Muscle of leg (tissue), 11 donors: Measurements from ENCODE around the gene TTLL9. TPM values are rescaled to one million over a fixed set of nuclear protein-coding genes. Genes with fewer than 3 reads are reported as not detected.

Source experiments
- DNase-seq: peaks from one replicate; pipeline ENCODE4 v3.0.0; 2013
- H3K27ac ChIP-seq: one replicate; pipeline ENCODE4 v1.5.1; 2013; ENCODE audit warnings: mild to moderate bottlenecking, low read length, control low read depth
- H3K27me3 ChIP-seq: one replicate; pipeline ENCODE4 v1.6.1; 2013; ENCODE audit warnings: low read length; ENCODE audit not compliant: control insufficient read depth, insufficient read depth
- H3K36me3 ChIP-seq: one replicate; pipeline ENCODE4 v1.6.1; 2013; ENCODE audit warnings: low read length; ENCODE audit not compliant: control insufficient read depth, insufficient read depth
- H3K4me1 ChIP-seq: one replicate; pipeline ENCODE4 v1.6.1; 2013; ENCODE audit warnings: low read length; ENCODE audit not compliant: control insufficient read depth, insufficient read depth
- H3K4me3 ChIP-seq: one replicate; pipeline ENCODE4 v1.5.1; 2013; ENCODE audit warnings: low read length, control low read depth
- H3K9me3 ChIP-seq: replicated peaks from 2 replicates; pipeline ENCODE4 v1.6.1; 2013; ENCODE audit warnings: low read depth, low read length; ENCODE audit not compliant: control insufficient read depth
- WGBS: methylation state at CpG from one replicate; pipeline ENCODE4 v1.1.5; 2013; ENCODE audit warnings: missing lambda C conversion rate; ENCODE audit not compliant: insufficient coverage; 5-methylcytosine and 5-hydroxymethylcytosine counted together
- polyA plus RNA-seq, 8 donors: library from polyadenylated mRNA; unstranded; fragments of 120-200 nt; gene quantifications; one replicate each; pipeline versions ENCODE4 v1.2.1 to v1.2.3, GENCODE V29; 2013; ENCODE audit warnings: inconsistent platforms in 1 of 8, low replicate concordance in 1 of 8; ENCODE audit not compliant: insufficient read length in 8 of 8, insufficient read depth in 1 of 8
- total RNA-seq: library from RNA; stranded (reverse); fragments of 120-200 nt; gene quantifications from one replicate; pipeline ENCODE4 v1.2.4, GENCODE V29; 2013

The TTLL9 gene
- total and polyA plus RNA-seq, 9 donors, result 0.09 to 0.35 (median 0.21) TPM; not detected in 1

GRCh38 chr20:31939661-31940060 is 69.2 kb downstream of the TTLL9 start:
- no CpG with 5 or more reads among the region's 2 CpGs for WGBS
- no peaks in the 10 kb centered on the region for H3K9me3 ChIP-seq
- H3K4me1 ChIP-seq, result peaks cover 3% of the 10 kb centered on the region
- no peak overlapping the region for H3K27ac ChIP-seq
- DNase-seq, result no peak
- H3K27me3 ChIP-seq, result no peaks in the 10 kb centered on the region
- no peak overlapping the region for H3K4me3 ChIP-seq
- peaks cover 19% of the 10 kb centered on the region for H3K36me3 ChIP-seq

DNA sequence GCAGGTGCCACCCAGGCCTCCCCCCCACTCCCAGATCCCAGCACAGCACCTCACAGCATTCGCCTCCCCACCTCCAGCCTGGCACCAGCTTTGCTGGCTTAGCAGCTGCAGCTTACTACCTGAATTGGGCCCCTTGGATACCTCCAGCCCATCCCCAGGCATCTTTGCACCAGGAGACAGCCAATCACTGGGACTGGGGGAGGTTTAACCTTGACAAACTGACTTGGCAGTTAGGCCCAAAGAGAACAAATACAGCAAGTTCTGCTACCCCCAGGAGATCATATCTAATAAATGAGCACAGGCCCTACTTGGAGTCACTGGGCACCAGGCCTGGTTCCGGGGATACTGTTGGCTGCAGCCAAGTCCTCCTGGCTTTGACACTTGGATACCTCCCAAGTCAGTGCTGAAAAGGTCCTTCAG is 72.6 kb downstream of the TTLL9 start:
- H3K27ac ChIP-seq, result no peak overlapping the region
- 42% methylated on average over 2 of the region's 2 CpGs for WGBS
- peaks cover 2% of the 10 kb centered on the region for H3K9me3 ChIP-seq
- H3K4me1 ChIP-seq, result peaks cover 3% of the 10 kb centered on the region
- DNase-seq, result peak; percentile 24
- peaks cover 52% of the 10 kb centered on the region for H3K36me3 ChIP-seq
- no peak overlapping the region for H3K4me3 ChIP-seq
- H3K27me3 ChIP-seq, result no peaks in the 10 kb centered on the region

DNA sequence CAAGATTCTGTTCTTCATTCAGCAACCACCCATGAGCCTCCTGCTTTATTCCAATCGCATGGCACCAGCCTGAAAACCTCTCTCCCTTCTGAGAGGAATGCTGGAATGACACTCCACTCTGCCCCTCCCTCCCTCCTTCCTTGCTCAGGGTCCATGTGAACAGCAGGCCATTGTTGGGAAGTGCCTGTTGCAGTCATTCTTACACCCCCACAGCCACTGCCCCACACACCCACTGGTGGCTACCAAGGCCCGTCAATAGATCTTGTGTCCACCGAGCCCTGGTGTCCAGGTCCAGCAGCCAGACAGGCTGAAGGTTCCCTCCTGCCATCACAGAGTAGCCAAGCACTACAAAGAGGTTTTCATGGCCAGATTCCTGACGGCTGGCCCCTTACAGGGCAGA is 74.9 kb downstream of the TTLL9 start:
- H3K4me1 ChIP-seq, result peaks cover 3% of the 10 kb centered on the region
- 87% methylated on average over 4 of the region's 4 CpGs for WGBS
- no peak overlapping the region for H3K27ac ChIP-seq
- H3K27me3 ChIP-seq, result no peaks in the 10 kb centered on the region
- H3K36me3 ChIP-seq, result peaks cover 72% of the 10 kb centered on the region
- no peak overlapping the region for H3K4me3 ChIP-seq
- DNase-seq, result no peak
- peaks cover 4% of the 10 kb centered on the region for H3K9me3 ChIP-seq

DNA sequence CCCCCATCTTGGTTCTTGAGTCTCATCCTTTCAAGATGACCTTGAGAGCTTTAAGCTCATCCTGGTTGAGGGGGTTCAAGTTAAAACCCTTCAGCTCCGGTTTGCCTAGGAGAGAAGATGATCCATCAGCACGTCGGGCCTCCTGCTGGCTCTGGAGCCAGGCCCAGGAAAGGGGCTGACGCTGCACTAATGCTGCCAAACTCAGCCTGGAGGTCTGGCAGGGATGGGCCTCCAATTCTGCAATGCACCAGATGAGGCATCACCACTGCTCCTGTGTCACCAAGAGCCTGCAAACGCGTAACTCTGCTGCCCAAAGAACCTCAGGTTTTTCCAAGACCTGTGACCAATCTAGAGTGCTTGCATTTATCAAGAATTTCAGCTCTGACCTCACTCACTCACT is 75.4 kb downstream of the TTLL9 start:
- H3K4me1 ChIP-seq, result peaks cover 4% of the 10 kb centered on the region
- H3K9me3 ChIP-seq, result peaks cover 4% of the 10 kb centered on the region
- H3K36me3 ChIP-seq, result peaks cover 72% of the 10 kb centered on the region
- WGBS, result 67% methylated on average over 6 of the region's 6 CpGs
- no peak for DNase-seq
- no peak overlapping the region for H3K4me3 ChIP-seq
- no peak overlapping the region for H3K27ac ChIP-seq
- no peaks in the 10 kb centered on the region for H3K27me3 ChIP-seq

GRCh38 chr20:31948008-31948407 is 77.6 kb downstream of the TTLL9 start:
- peaks cover 66% of the 10 kb centered on the region for H3K36me3 ChIP-seq
- DNase-seq, result no peak
- 95% methylated on average over 2 of the region's 2 CpGs for WGBS
- H3K4me1 ChIP-seq, result peaks cover 9% of the 10 kb centered on the region
- no peaks in the 10 kb centered on the region for H3K27me3 ChIP-seq
- H3K4me3 ChIP-seq, result no peak overlapping the region
- no peak overlapping the region for H3K27ac ChIP-seq
- H3K9me3 ChIP-seq, result peaks cover 4% of the 10 kb centered on the region

- DNase-seq, result no peak
- WGBS, result 89% methylated on average over 7 of the region's 9 CpGs
- H3K4me3 ChIP-seq, result no peak overlapping the region
Observed at GRCh38 chr20:31949877-31950646, 79.6 kb downstream of the TTLL9 start.

GRCh38 chr20:31951203-31951529 is 80.7 kb downstream of the TTLL9 start:
- no peak for DNase-seq
- no peaks in the 10 kb centered on the region for H3K27me3 ChIP-seq
- H3K4me3 ChIP-seq, result peak overlapping the region; percentile 90
- peaks cover 38% of the 10 kb centered on the region for H3K36me3 ChIP-seq
- H3K9me3 ChIP-seq, result peaks cover 4% of the 10 kb centered on the region
- peaks cover 6% of the 10 kb centered on the region for H3K4me1 ChIP-seq
- 4% methylated on average over 6 of the region's 6 CpGs for WGBS
- peak overlapping the region; percentile 67 for H3K27ac ChIP-seq

More at GRCh38 chr20:31949877-31950646, 79.6 kb downstream of the TTLL9 start:
- H3K4me1 ChIP-seq, result peaks cover 6% of the 10 kb centered on the region
- peaks cover 49% of the 10 kb centered on the region for H3K36me3 ChIP-seq
- H3K9me3 ChIP-seq, result peaks cover 4% of the 10 kb centered on the region
- no peak overlapping the region for H3K27ac ChIP-seq
- H3K27me3 ChIP-seq, result no peaks in the 10 kb centered on the region

DNA sequence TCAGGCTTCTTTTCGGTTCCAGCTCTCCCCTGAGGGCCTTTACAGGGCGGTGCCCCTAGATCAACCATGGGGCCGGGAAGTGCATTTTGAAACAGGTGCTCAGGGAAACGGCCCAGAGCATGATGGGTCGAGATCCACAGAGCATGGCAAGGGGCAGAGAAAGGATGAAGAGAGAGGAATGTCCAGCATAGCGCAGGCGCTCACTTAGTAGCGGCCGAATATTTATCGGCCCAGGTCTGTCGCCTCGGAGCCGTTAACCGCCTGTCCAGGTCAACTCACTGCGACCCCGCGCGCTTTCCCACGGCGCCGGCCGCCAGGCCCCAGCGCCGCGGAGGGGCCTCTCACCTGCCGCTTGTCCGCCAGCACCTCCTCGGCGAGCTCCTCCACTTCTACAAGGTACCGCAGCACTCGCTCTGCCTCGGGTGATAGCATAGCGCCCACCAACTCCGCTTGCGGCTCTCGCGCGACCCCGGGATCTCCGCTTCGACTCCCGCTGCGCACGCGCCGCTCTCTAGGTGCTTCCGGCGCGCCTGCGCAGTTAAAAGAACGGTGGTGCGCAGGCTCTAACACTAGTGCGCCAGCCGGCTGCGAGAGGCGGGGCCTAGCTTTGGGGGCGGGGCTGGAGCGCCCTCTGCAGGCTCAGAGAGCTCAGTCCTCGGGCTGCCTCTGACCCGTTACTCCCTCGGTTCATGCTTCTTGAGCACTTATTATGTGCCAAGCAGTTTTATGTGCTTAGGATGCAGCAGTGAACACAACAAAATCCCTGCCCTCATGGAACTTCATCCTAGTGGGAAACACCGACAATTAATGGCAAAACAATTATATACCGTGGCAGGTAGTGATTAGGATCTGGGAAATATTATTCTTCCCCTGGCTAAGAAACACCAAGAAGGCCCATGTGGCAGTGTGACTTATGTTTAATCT is 81.4 kb downstream of the TTLL9 start, which contains the start of gene PDRG1:
Gene PDRG1 (minus strand): TSS at position 517 of the 924 bp plus-strand sequence. CDS start 85 bp downstream, at position 432.
- peak; percentile 97 for DNase-seq
- WGBS, result under 1% methylated on average over 58 of the region's 63 CpGs
- Histone ChIP-seq H3K27ac (peak within 1 kb of the TSS; percentile 67), H3K36me3 (peaks cover 32% of the 10 kb centered on the region), H3K4me1 (peaks cover 6% of the 10 kb centered on the region), H3K27me3 (no peaks in the 10 kb centered on the region), H3K9me3 (peaks cover 4% of the 10 kb centered on the region), H3K4me3 (peak within 1 kb of the TSS; percentile 90)

GRCh38 chr20:31953556-31954148 is 83.2 kb downstream of the TTLL9 start:
- H3K27ac ChIP-seq, result no peak overlapping the region
- no peaks in the 10 kb centered on the region for H3K27me3 ChIP-seq
- H3K9me3 ChIP-seq, result no peaks in the 10 kb centered on the region
- H3K36me3 ChIP-seq, result peaks cover 14% of the 10 kb centered on the region
- peaks cover 6% of the 10 kb centered on the region for H3K4me1 ChIP-seq
- DNase-seq, result no peak
- 67% methylated on average over 2 of the region's 6 CpGs for WGBS
- H3K4me3 ChIP-seq, result no peak overlapping the region

- no peak overlapping the region for H3K27ac ChIP-seq
- H3K4me1 ChIP-seq, result peaks cover 6% of the 10 kb centered on the region
- DNase-seq, result no peak
- H3K4me3 ChIP-seq, result no peak overlapping the region
- H3K36me3 ChIP-seq, result peaks cover 7% of the 10 kb centered on the region
- H3K27me3 ChIP-seq, result no peaks in the 10 kb centered on the region
- 71% methylated on average over 1 of the region's 1 CpG for WGBS
- H3K9me3 ChIP-seq, result no peaks in the 10 kb centered on the region
Observed at GRCh38 chr20:31954500-31954899, 84.1 kb downstream of the TTLL9 start.
